Trophoblast cell (in vitro differentiated cells and primary cell): Measurements from ENCODE around the gene MYO1F.
A peak's percentile ranks its signal among the peaks of the same experiment; 100 is the strongest.
"Not testable (repeated sequence)": the region's sequence is repeated elsewhere in the genome, so short reads cannot be mapped to it uniquely, and the experiment has no call there.

Experiments
- DNase-seq, 2 donors: peaks; one replicate each; pipeline ENCODE4 v3.0.0-alpha.2; 2016
- H2AFZ ChIP-seq: 2 replicates; pipeline ENCODE4 v1.6.1; 2013; ENCODE audit warnings: low read length, moderate library complexity, mild to moderate bottlenecking; ENCODE audit not compliant: insufficient read depth, poor library complexity
- H2AK5ac ChIP-seq: 2 replicates; pipeline ENCODE4 v1.6.1; 2013; ENCODE audit warnings: mild to moderate bottlenecking, low read length
- H2BK120ac ChIP-seq: 2 replicates; pipeline ENCODE4 v1.6.1; 2013; ENCODE audit warnings: low read length, mild to moderate bottlenecking, moderate library complexity; ENCODE audit not compliant: insufficient read depth, poor library complexity
- H2BK12ac ChIP-seq: 2 replicates; pipeline ENCODE4 v1.6.1; 2013; ENCODE audit warnings: mild to moderate bottlenecking, low read length, moderate library complexity
- H2BK5ac ChIP-seq: 2 replicates; pipeline ENCODE4 v1.6.1; 2013; ENCODE audit warnings: low read length, low read depth, moderate library complexity, mild to moderate bottlenecking; ENCODE audit not compliant: poor library complexity
- H3K14ac ChIP-seq: 2 replicates; pipeline ENCODE4 v1.6.1; 2013; ENCODE audit warnings: mild to moderate bottlenecking, low read length
- H3K18ac ChIP-seq: 2 replicates; pipeline ENCODE4 v1.6.1; 2013; ENCODE audit warnings: mild to moderate bottlenecking, low read length
- H3K23ac ChIP-seq: 2 replicates; pipeline ENCODE4 v1.6.1; 2013; ENCODE audit warnings: low read length
- H3K27ac ChIP-seq: 2 replicates; pipeline ENCODE4 v1.5.1; 2013; ENCODE audit warnings: low read depth, mild to moderate bottlenecking, inconsistent platforms, low read length, moderate library complexity
- H3K27me3 ChIP-seq: 2 replicates; pipeline ENCODE4 v1.6.1; 2013; ENCODE audit warnings: inconsistent platforms, mild to moderate bottlenecking, low read length, moderate library complexity; ENCODE audit not compliant: insufficient read depth
- H3K36me3 ChIP-seq, 2 experiments: 1 replicate in 1 of 2; 2 replicates in 1 of 2; pipeline ENCODE4 v1.6.1; 2013; ENCODE audit warnings: low read length in 2 of 2, mild to moderate bottlenecking in 2 of 2, moderate library complexity in 1 of 2; ENCODE audit not compliant: insufficient read depth in 2 of 2, control insufficient read depth in 1 of 2
- H3K4ac ChIP-seq: 2 replicates; pipeline ENCODE4 v1.6.1; 2013; ENCODE audit warnings: low read depth, mild to moderate bottlenecking, low read length, moderate library complexity
- H3K4me1 ChIP-seq, 2 experiments: 1 replicate in 1 of 2; 2 replicates in 1 of 2; pipeline ENCODE4 v1.6.1; 2013; ENCODE audit warnings: low read length in 2 of 2, mild to moderate bottlenecking in 2 of 2, moderate library complexity in 1 of 2; ENCODE audit not compliant: insufficient read depth in 2 of 2, control insufficient read depth in 1 of 2
- H3K4me2 ChIP-seq: 2 replicates; pipeline ENCODE4 v1.6.1; 2013; ENCODE audit warnings: inconsistent platforms, mild to moderate bottlenecking, low read length, moderate library complexity
- H3K4me3 ChIP-seq: 2 replicates; pipeline ENCODE4 v1.5.1; 2013; ENCODE audit warnings: mild to moderate bottlenecking, low read depth, low read length, inconsistent platforms
- H3K79me1 ChIP-seq: one replicate; pipeline ENCODE4 v1.6.1; 2013; ENCODE audit warnings: low read length
- H3K79me2 ChIP-seq: 2 replicates; pipeline ENCODE4 v1.6.1; 2013; ENCODE audit warnings: low read length, mild to moderate bottlenecking; ENCODE audit not compliant: control insufficient read depth, insufficient read depth, poor library complexity
- H3K9ac ChIP-seq: 2 replicates; pipeline ENCODE4 v1.6.1; 2013; ENCODE audit warnings: mild to moderate bottlenecking, low read length
- H3K9me3 ChIP-seq: 2 replicates; pipeline ENCODE4 v1.6.1; 2013; ENCODE audit warnings: low read depth, mild to moderate bottlenecking, control low read depth, inconsistent platforms, low read length; ENCODE audit not compliant: insufficient read depth
- H4K12ac ChIP-seq: 2 replicates; pipeline ENCODE4 v1.6.1; 2013; ENCODE audit warnings: low read depth, mild to moderate bottlenecking, low read length, moderate library complexity
- H4K8ac ChIP-seq: 2 replicates; pipeline ENCODE4 v1.6.1; 2013; ENCODE audit warnings: low read depth, mild to moderate bottlenecking, low read length, moderate library complexity
- H4K91ac ChIP-seq: one replicate; pipeline ENCODE4 v1.6.1; 2013; ENCODE audit warnings: low read depth, mild to moderate bottlenecking, low read length, moderate library complexity
- WGBS: extraction: QIAGEN DNeasy Blood & Tissue Kit; methylation state at CpG from one replicate; pipeline ENCODE4 v1.1.7; 2013; ENCODE audit warnings: missing lambda C conversion rate; ENCODE audit not compliant: insufficient read length, insufficient coverage; ENCODE audit errors: extremely low coverage; 5-methylcytosine and 5-hydroxymethylcytosine counted together

MYO1F gene

GRCh38 chr19:8576273-8576993 is 809 bp downstream of the MYO1F start:
- Histone ChIP-seq H4K8ac (no peak overlapping the region), H3K4me1 (no peaks in the 10 kb centered on the region), H3K4me2 (no peak overlapping the region), H3K4ac (no peak overlapping the region), H3K27ac (no peak overlapping the region), H3K4me3 (no peak overlapping the region), H3K18ac (no peak overlapping the region), H3K23ac (no peak overlapping the region), H3K9me3 (peaks cover 5% of the 10 kb centered on the region), H2AFZ (no peak overlapping the region), H3K14ac (no peak overlapping the region), H3K36me3 (no peaks in the 10 kb centered on the region), H3K79me2 (no peaks in the 10 kb centered on the region), H3K79me1 (no peaks in the 10 kb centered on the region), H2BK5ac (no peak overlapping the region), H2BK120ac (no peak overlapping the region), H3K9ac (peak overlapping the region; percentile 35), H4K12ac (no peak overlapping the region), H4K91ac (no peak overlapping the region), H3K27me3 (no peaks in the 10 kb centered on the region), H2AK5ac (no peak overlapping the region), H2BK12ac (no peak overlapping the region)
- WGBS: no CpG with 5 or more reads among the region's 19 CpGs
- DNase-seq: peak in 1 of 2 donors; percentile 15

- H3K79me1 ChIP-seq: no peaks in the 10 kb centered on the region
- no peak overlapping the region for H2BK120ac ChIP-seq
- H3K4ac ChIP-seq: no peak overlapping the region
- H3K4me2 ChIP-seq: no peak overlapping the region
- H2BK12ac ChIP-seq: no peak overlapping the region
- no peaks in the 10 kb centered on the region for H3K79me2 ChIP-seq
- no peak overlapping the region for H3K14ac ChIP-seq
- no peak overlapping the region for H2AFZ ChIP-seq
- DNase-seq: peak in 1 of 2 donors; percentile 15
- H4K91ac ChIP-seq: no peak overlapping the region
- H3K36me3 ChIP-seq: no peaks in the 10 kb centered on the region
- H3K18ac ChIP-seq: no peak overlapping the region
- no peak overlapping the region for H2BK5ac ChIP-seq
- H3K4me3 ChIP-seq: no peak overlapping the region
- no peaks in the 10 kb centered on the region for H3K27me3 ChIP-seq
- no peaks in the 10 kb centered on the region for H3K4me1 ChIP-seq
- H3K27ac ChIP-seq: no peak overlapping the region
- H3K23ac ChIP-seq: no peak overlapping the region
- H2AK5ac ChIP-seq: no peak overlapping the region
- no peak overlapping the region for H3K9ac ChIP-seq
- H3K9me3 ChIP-seq: peaks cover 5% of the 10 kb centered on the region
- H4K12ac ChIP-seq: no peak overlapping the region
- H4K8ac ChIP-seq: no peak overlapping the region
- no CpG with 5 or more reads among the region's 10 CpGs for WGBS
These were observed 1.7 kb downstream of the MYO1F start for GRCh38 chr19:8575467-8575997.

- not testable (repeated sequence) for H2BK5ac ChIP-seq, H3K9ac ChIP-seq, H3K27ac ChIP-seq, H3K4ac ChIP-seq, H3K79me1 ChIP-seq, H3K79me2 ChIP-seq, H3K4me2 ChIP-seq, DNase-seq, H3K4me1 ChIP-seq, H2AFZ ChIP-seq, H4K12ac ChIP-seq, H3K4me3 ChIP-seq, H2AK5ac ChIP-seq, H3K23ac ChIP-seq, H3K14ac ChIP-seq, H3K27me3 ChIP-seq, H4K91ac ChIP-seq, H4K8ac ChIP-seq, H2BK12ac ChIP-seq, H3K9me3 ChIP-seq, H2BK120ac ChIP-seq, H3K18ac ChIP-seq, H3K36me3 ChIP-seq
- no CpG with 5 or more reads among the region's 7 CpGs for WGBS
These were observed 2.7 kb downstream of the MYO1F start for GRCh38 chr19:8574619-8574922.

GRCh38 chr19:8573316-8573715 is 3.9 kb downstream of the MYO1F start:
- no peak overlapping the region for H3K14ac ChIP-seq
- H4K91ac ChIP-seq: no peak overlapping the region
- peak in 1 of 2 donors; percentile 19 for DNase-seq
- no peak overlapping the region for H3K4me2 ChIP-seq
- no CpG with 5 or more reads among the region's 7 CpGs for WGBS
- H3K36me3 ChIP-seq: no peaks in the 10 kb centered on the region
- no peak overlapping the region for H4K12ac ChIP-seq
- H3K9me3 ChIP-seq: peaks cover 3% of the 10 kb centered on the region
- no peak overlapping the region for H2AK5ac ChIP-seq
- no peaks in the 10 kb centered on the region for H3K79me2 ChIP-seq
- H2BK5ac ChIP-seq: no peak overlapping the region
- H3K4me3 ChIP-seq: no peak overlapping the region
- no peak overlapping the region for H3K23ac ChIP-seq
- no peak overlapping the region for H2BK120ac ChIP-seq
- H4K8ac ChIP-seq: no peak overlapping the region
- H3K79me1 ChIP-seq: no peaks in the 10 kb centered on the region
- peaks cover 0 to 4% of the 10 kb centered on the region in 2 experiments for H3K4me1 ChIP-seq
- H3K9ac ChIP-seq: no peak overlapping the region
- H3K18ac ChIP-seq: no peak overlapping the region
- no peak overlapping the region for H2BK12ac ChIP-seq
- H3K27me3 ChIP-seq: no peaks in the 10 kb centered on the region
- no peak overlapping the region for H3K4ac ChIP-seq
- H2AFZ ChIP-seq: no peak overlapping the region
- no peak overlapping the region for H3K27ac ChIP-seq
